Stimulated activated CD8-positive, alpha-beta memory T cell treated with anti-CD3 and anti-CD28 coated beads, Interleukin-12 subunit alpha, Interleukin-12 subunit beta, amount 100 ng/mL, for 4 hours (primary cell): Measurements from ENCODE around the gene ZNF136.

Source experiments
- DNase-seq: peaks from one replicate; pipeline ENCODE4 v3.0.0-alpha.2; 2020; ENCODE audit warnings: low read depth

The ZNF136 gene

DNA sequence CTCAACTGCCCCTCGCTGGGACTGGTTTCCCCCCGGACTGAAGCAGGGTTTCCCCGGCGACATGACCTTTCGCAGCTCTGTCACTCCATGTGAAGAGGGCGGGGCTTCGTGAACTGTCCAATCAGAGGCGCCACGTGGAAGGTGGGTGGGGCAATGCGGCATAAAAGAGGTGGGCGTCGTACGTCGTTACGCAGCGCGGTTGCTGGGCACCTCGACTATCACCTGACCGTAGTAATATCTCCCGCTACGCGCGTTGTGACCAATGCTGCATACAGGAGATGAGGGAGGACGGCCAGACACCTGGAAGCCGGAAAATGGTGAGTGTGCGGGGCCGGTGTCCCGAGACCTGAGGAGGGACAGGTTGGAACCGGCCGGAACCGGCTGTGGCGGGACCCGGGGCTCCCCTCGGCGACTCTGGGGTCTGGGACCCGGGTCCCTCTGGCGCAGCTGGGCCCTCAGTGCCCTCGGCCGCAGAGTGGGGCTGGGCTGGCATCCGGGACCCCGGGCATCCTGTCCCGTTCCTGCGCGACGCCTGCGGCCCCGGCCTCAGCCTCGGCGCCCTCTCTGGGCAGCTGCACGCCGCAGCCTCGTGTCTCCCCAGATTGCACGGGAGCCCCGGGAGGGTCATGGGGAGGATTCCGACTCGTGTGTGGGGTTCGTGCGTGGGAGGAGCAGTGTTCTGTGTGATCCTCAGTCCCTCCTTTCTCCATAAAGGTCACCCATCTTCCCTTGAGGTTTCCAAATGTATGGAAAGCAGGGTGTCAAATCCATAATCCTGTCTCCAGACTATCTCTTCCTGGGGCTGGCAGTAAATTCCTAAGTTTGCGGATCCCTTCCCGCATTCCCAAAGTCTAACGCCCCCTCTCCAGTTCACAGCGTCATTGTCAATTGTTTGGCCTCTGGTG lies 32.2 kb downstream of the ZNF136 start:
- DNase-seq: peak; percentile 50

- DNase-seq: no peak
Measured at GRCh38 chr19:12198136-12198535, 35.2 kb downstream of the ZNF136 start.

- DNase-seq: no peak
Measured at GRCh38 chr19:12199757-12200419, 37.0 kb downstream of the ZNF136 start.

DNA sequence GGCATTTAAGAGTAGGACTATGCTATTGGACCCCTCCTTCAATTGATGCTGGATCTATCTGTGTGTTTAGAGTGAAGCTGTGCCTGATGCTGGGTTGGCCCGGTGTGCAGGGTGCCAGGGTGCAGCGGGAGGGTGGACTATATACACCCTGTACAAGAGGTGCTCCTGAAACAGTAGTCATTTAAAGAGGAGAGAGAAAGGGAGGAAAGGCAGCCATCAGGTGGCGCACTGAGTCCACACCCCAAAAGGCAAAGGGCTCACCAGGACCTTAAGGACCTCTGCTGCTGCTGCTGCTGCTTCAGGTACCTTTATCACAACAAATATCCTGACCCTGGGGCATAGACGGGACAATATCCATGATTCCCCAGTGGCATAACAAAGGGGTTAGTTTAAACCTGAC lies 39.4 kb downstream of the ZNF136 start:
- DNase-seq: peak; percentile 2

GRCh38 chr19:12205296-12205695 lies 42.4 kb downstream of the ZNF136 start:
- DNase-seq: no peak

GRCh38 chr19:12208221-12208620 lies 45.3 kb downstream of the ZNF136 start:
- no peak for DNase-seq

DNA sequence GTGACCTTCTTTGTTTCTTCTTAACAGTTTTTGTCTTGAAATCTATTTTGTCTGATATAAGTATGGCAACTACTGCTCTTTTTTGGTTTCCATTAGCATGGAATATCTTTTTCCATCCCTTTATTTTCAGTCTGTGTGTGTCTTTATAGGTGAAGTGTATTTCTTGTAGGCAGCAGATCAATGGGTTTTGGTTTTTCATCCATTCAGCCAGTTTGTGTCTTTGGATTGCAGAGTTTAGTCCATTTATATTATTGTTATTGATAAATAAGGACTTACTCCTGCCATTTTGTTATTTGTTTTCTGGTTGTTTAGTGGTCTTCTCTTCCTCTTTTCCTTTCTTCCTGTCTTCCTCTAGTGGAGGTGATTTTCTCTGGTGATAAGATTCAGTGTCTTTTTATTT lies 54.4 kb downstream of the ZNF136 start:
- DNase-seq: no peak

DNA sequence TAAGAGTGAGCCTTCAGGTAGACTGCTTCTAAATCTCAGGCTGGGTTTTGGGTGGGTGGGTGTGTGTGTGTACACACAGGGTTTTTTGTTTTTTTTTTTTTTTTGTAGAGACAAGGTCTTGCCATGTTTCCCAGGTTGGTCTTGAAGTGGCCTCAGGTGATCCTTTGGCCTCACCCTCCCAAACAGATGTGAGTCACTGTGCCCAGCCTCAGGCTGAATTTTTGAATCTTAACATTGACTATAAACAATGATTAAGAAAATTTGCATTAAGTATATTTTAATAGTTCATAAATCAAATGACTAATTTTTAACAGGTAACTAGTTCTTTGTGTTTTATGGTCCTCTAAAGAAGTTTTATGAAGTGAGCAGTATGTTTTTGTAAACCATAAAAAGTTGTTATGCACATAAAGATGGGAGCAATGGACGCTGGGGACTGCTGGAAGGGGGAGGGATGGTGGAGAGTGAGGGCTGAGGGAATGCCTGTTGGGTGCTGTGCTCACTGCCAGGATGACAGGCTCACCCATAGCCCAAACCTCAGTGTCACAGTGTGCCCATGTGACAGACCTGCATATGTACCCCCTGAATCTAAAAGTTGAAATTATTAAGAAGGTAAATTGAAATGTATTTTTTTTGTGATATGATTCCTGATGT lies 60.2 kb downstream of the ZNF136 start:
- no peak for DNase-seq

DNA sequence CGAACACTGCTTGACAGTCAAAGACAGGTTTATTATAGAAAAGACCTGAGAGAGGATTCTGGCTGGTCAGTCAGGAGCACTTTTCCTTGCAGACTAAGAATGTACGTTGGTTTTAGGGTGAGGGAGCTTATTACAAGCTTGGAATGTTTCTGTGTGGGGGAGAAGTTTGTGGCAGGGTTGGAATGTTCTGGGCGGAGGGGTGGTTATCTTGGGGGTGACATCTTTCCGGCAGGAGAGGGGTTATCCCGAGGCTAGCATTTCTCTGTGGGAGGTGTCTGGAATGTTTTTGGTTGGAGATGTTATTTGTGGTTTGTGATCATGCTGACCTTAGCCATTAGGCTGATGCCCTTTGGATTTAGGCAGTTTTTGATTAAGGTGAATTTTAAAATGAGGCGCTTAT lies 61.8 kb downstream of the ZNF136 start:
- no peak for DNase-seq

DNA sequence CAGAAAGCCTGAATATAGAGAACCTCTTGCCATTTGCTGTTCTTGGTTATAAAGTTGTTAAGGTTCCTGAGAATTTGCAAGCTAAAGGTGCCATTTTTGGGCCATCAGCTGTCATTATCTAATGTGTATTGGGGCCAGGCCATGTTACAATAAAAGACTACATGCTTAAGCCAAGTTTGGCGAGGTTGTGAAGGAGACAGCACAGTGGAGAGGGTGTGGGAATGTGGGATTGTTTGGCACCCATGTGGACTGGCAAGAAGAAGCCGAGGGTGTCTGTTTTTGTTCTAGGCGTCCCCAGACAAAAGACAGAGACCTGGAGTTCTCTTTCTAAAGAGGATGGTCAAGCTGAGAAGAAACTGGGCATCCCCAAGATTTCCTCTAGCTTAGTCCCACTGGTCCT lies 67.1 kb downstream of the ZNF136 start:
- DNase-seq: no peak

DNA sequence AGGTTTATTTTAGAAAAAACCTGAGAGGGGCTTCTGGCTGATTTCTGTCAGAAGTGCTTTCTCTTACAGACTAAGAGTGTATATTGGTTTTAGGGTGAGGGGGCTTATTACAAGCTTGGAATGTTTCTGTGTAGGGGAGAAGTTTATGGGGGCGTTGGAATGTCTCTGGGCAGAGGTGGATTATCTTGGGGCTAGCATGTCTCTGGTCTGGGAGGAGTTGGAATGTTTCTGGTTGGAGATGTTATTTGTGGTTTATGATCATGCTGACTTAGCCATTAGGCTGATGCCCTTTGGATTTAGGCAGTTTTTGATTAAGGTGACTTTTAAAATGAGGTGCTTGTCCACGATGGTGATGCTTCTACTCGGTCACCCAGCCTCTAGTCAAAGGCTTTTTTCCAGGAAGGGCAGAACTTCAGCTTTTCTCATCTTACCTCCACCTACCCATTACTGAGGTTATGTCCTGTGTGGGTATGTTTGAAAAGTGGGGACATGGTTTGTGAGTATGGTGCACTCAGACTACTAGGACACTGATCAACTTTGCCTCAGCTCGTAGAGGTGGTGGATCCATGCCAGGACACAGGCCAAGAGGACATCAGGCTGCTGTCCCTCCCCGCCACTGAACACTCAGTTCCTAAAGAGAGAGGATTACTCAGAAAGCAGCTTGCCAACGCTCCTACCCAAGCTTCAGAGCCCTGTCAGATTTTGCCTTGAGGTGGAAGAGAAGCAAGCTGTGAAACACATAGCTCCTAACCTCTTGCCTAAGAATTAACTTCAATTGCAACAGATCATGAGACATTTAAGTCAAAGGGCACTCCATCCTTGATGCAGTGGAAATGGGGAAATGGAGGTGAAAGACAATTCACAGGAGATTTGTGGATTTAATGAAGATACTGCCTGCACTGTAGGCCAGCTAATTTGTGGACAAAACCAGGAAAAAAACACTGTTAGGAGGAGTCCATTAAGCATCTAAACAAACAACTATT lies 68.1 kb downstream of the ZNF136 start:
- DNase-seq: no peak

- no peak for DNase-seq
Measured at GRCh38 chr19:12232961-12233360, 70.1 kb downstream of the ZNF136 start.

GRCh38 chr19:12237143-12237839 lies 74.4 kb downstream of the ZNF136 start:
- no peak for DNase-seq
